Measurements from ENCODE around the gene GABRG3. TPM values are rescaled to one million over a fixed set of nuclear protein-coding genes. Genes with fewer than 3 reads are reported as not detected.

Gene GABRG3
- polyA plus RNA-seq, 1 experiment: not detected

- ChIA-PET CTCF (no interaction called here), POLR2A (no interaction called here)
- TF ChIP-seq CTCF (IDR thresholded peaks at IDR 0.05; ENCODE audit: low read depth, low read length): no peak
- no peaks in the 10 kb centered on the region for H3K27me3 ChIP-seq (ENCODE audit: control insufficient read depth, insufficient read depth, low read length)
- no peak for DNase-seq (ENCODE audit: low read depth, low spot score)
- no peak overlapping the region for H3K4me3 ChIP-seq (ENCODE audit: low read depth, low read length)
- H3K27ac ChIP-seq (ENCODE audit: low read depth, low read length): no peak overlapping the region
- H3K9me3 ChIP-seq (ENCODE audit: control insufficient read depth, insufficient read depth, low read length): no peaks in the 10 kb centered on the region
These were observed 289.5 kb downstream of the GABRG3 start for GRCh38 chr15:27260523-27260922.

GRCh38 chr15:27268923-27269322 is 297.9 kb downstream of the GABRG3 start:
- peaks cover 6% of the 10 kb centered on the region for H3K9me3 ChIP-seq (ENCODE audit: control insufficient read depth, insufficient read depth, low read length)
- no peak for DNase-seq (ENCODE audit: low read depth, low spot score)
- POLR2A ChIA-PET: no interaction called here
- TF ChIP-seq CTCF (IDR thresholded peaks at IDR 0.05; ENCODE audit: low read depth, low read length): no peak
- CTCF ChIA-PET: no interaction called here
- H3K27ac ChIP-seq (ENCODE audit: low read depth, low read length): no peak overlapping the region
- no peaks in the 10 kb centered on the region for H3K27me3 ChIP-seq (ENCODE audit: control insufficient read depth, insufficient read depth, low read length)
- no peak overlapping the region for H3K4me3 ChIP-seq (ENCODE audit: low read depth, low read length)

DNA sequence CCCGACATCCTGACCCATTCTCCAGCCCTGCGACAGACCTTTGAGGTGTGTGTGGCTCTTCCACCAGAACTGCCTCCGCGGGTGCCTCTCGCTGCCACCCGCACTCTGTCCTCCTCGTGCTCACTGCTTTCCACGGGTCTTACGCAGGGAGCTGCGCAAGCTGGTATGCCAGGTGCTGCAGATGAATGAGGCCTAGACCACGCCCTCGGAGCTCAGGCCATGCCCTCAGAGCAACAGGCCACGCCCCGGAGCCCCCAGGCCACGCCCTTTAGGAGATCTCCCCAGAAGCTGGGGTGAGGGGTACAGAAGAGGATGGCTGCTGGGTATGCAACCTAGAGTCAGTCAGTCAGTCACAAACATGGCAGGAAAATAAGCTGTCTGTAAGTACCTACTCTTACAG is 300.3 kb downstream of the GABRG3 start:
- TF ChIP-seq CTCF (IDR thresholded peaks at IDR 0.05; ENCODE audit: low read depth, low read length): no peak

GRCh38 chr15:27272427-27272826 is 301.4 kb downstream of the GABRG3 start:
- Histone ChIP-seq H3K9me3 (ENCODE audit: control insufficient read depth, insufficient read depth, low read length) (peaks cover 6% of the 10 kb centered on the region), H3K27me3 (ENCODE audit: control insufficient read depth, insufficient read depth, low read length) (no peaks in the 10 kb centered on the region), H3K27ac (ENCODE audit: low read depth, low read length) (no peak overlapping the region), H3K4me3 (ENCODE audit: low read depth, low read length) (no peak overlapping the region)
- TF ChIP-seq CTCF (IDR thresholded peaks at IDR 0.05; ENCODE audit: low read depth, low read length): no peak
- POLR2A ChIA-PET: no interaction called here
- DNase-seq (ENCODE audit: low read depth, low spot score): no peak
- CTCF ChIA-PET: no interaction called here

More for the DNA sequence above, 300.3 kb downstream of the GABRG3 start:
- Histone ChIP-seq H3K27ac (ENCODE audit: low read depth, low read length) (no peak overlapping the region), H3K9me3 (ENCODE audit: control insufficient read depth, insufficient read depth, low read length) (peaks cover 6% of the 10 kb centered on the region), H3K27me3 (ENCODE audit: control insufficient read depth, insufficient read depth, low read length) (no peaks in the 10 kb centered on the region), H3K4me3 (ENCODE audit: low read depth, low read length) (no peak overlapping the region)
- ChIA-PET CTCF (no interaction called here), POLR2A (no interaction called here)
- DNase-seq (ENCODE audit: low read depth, low spot score): no peak

- no peak for DNase-seq (ENCODE audit: low read depth, low spot score)
- Histone ChIP-seq H3K27me3 (ENCODE audit: control insufficient read depth, insufficient read depth, low read length) (no peaks in the 10 kb centered on the region), H3K27ac (ENCODE audit: low read depth, low read length) (no peak overlapping the region), H3K9me3 (ENCODE audit: control insufficient read depth, insufficient read depth, low read length) (peaks cover 6% of the 10 kb centered on the region), H3K4me3 (ENCODE audit: low read depth, low read length) (no peak overlapping the region)
- ChIA-PET POLR2A (no interaction called here), CTCF (no interaction called here)
- TF ChIP-seq CTCF (IDR thresholded peaks at IDR 0.05; ENCODE audit: low read depth, low read length): no peak
These were observed 302.5 kb downstream of the GABRG3 start for GRCh38 chr15:27273506-27273905.

Measured in AG04450 (cell line).